ENCODE measurements around the gene SLC4A1. TPM values are rescaled to one million over a fixed set of nuclear protein-coding genes. Genes with fewer than 3 reads are reported as not detected.

Gene SLC4A1
- total RNA-seq, 2 experiments from 2014 or later = not detected

GRCh38 chr17:44210342-44211192, 57.4 kb downstream of the SLC4A1 start:
- DNase-seq (peak; percentile 96), ATAC-seq (peak; percentile 84)
- peak overlapping the region; percentile 79 for H3K4me3 Mint-ChIP-seq
- H3K27me3 Mint-ChIP-seq = no peaks in the 10 kb centered on the region
- peaks cover 73% of the 10 kb centered on the region for H3K36me3 Mint-ChIP-seq (ENCODE audit: low read depth)
- H3K4me1 Mint-ChIP-seq = peaks cover 60% of the 10 kb centered on the region
- intact Hi-C loops (cut with DNase I, micrococcal nuclease) = loop anchor here (1.0 to 10.0 kb wide), 9 partner anchors 8 to 684 kb away; partner anchors contain the start of genes GRN (in 2 of the 2), SLC25A39 (in 2 of the 2) and EFTUD2 (in 1 of the 2)
- no peaks in the 10 kb centered on the region for H3K9me3 Mint-ChIP-seq (ENCODE audit: low read depth)
- H3K27ac Mint-ChIP-seq = peak overlapping the region; percentile 98
- ChIA-PET POLR2A (interaction anchor here (0.8 to 2.0 kb wide), 11 partner anchors 8 to 153 kb away, joined by 3 to 20 read pairs (median 5); partner anchors contain the start of genes FAM171A2, SLC25A39 and TMUB2), CTCF (interaction anchor here (0.6 to 4.6 kb wide), 27 partner anchors 8 to 497 kb away, joined by 3 to 43 read pairs (median 5); partner anchors contain the start of genes ATXN7L3, GRN, SLC25A39 and TMUB2)

GRCh38 chr17:44209786-44210341, 58.1 kb downstream of the SLC4A1 start:
- Mint-ChIP-seq H3K9me3 (ENCODE audit: low read depth) (no peaks in the 10 kb centered on the region), H3K27me3 (no peaks in the 10 kb centered on the region), H3K27ac (peak overlapping the region; percentile 98), H3K36me3 (ENCODE audit: low read depth) (peaks cover 66% of the 10 kb centered on the region), H3K4me3 (peak overlapping the region; percentile 79), H3K4me1 (peaks cover 53% of the 10 kb centered on the region)
- ATAC-seq (peak; percentile 88), DNase-seq (peak; percentile 86)
- intact Hi-C loops (cut with DNase I, micrococcal nuclease) = loop anchor here (1.0 to 10.0 kb wide), 10 partner anchors 8 to 685 kb away; partner anchors contain the start of genes GRN (in 2 of the 2), SLC25A39 (in 2 of the 2), EFTUD2 (in 1 of the 2) and GPATCH8 (in 1 of the 2)
- ChIA-PET POLR2A (interaction anchor here (0.6 to 2.0 kb wide), 12 partner anchors 8 to 154 kb away, joined by 3 to 20 read pairs (median 4); partner anchors contain the start of genes FAM171A2, SLC25A39 and TMUB2), CTCF (interaction anchor here (0.5 to 4.6 kb wide), 34 partner anchors 8 to 655 kb away, joined by 3 to 43 read pairs (median 4); partner anchors contain the start of genes ATXN7L3, GRN, SLC25A39 and TMUB2)

GRCh38 chr17:44207743-44208142, 60.2 kb downstream of the SLC4A1 start:
- H3K27me3 Mint-ChIP-seq = no peaks in the 10 kb centered on the region
- no peak for DNase-seq
- CTCF ChIA-PET = interaction anchor here (4.6 kb wide), 1 partner anchor 124 kb away, joined by 43 read pairs; no protein-coding TSS in a partner anchor
- H3K27ac Mint-ChIP-seq = no peak overlapping the region
- peaks cover 45% of the 10 kb centered on the region for H3K36me3 Mint-ChIP-seq (ENCODE audit: low read depth)
- POLR2A ChIA-PET = no interaction called here
- no peak for ATAC-seq
- H3K9me3 Mint-ChIP-seq (ENCODE audit: low read depth) = no peaks in the 10 kb centered on the region
- intact Hi-C loops (cut with DNase I, micrococcal nuclease) = loop anchor here in 1 of 2 experiments (10.0 kb wide), 1 partner anchor 297 kb away; the partner anchor contains the start of gene GPATCH8
- H3K4me1 Mint-ChIP-seq = peaks cover 54% of the 10 kb centered on the region
- H3K4me3 Mint-ChIP-seq = no peak overlapping the region

- H3K4me3 Mint-ChIP-seq = no peak overlapping the region
- intact Hi-C loops (cut with DNase I, micrococcal nuclease) = loop anchor here in 1 of 2 experiments (10.0 kb wide), 1 partner anchor 297 kb away; the partner anchor contains the start of gene GPATCH8
- ATAC-seq = no peak
- ChIA-PET POLR2A (interaction anchor here (0.6 kb wide), 1 partner anchor 12 kb away, joined by 3 read pairs; the partner anchor contains the start of gene UBTF), CTCF (interaction anchor here (2.0 to 4.6 kb wide), 2 partner anchors 13 to 124 kb away, joined by 6 to 43 read pairs; no protein-coding TSS in a partner anchor)
- no peak for DNase-seq
- no peak overlapping the region for H3K27ac Mint-ChIP-seq
- H3K27me3 Mint-ChIP-seq = no peaks in the 10 kb centered on the region
- H3K36me3 Mint-ChIP-seq (ENCODE audit: low read depth) = peaks cover 44% of the 10 kb centered on the region
- H3K9me3 Mint-ChIP-seq (ENCODE audit: low read depth) = no peaks in the 10 kb centered on the region
- H3K4me1 Mint-ChIP-seq = peaks cover 53% of the 10 kb centered on the region
Observed at GRCh38 chr17:44207319-44207718, 60.6 kb downstream of the SLC4A1 start.

- H3K4me3 Mint-ChIP-seq = no peak overlapping the region
- intact Hi-C loops (cut with DNase I, micrococcal nuclease) = loop anchor here in 1 of 2 experiments (10.0 kb wide), 1 partner anchor 298 kb away; the partner anchor contains the start of gene GPATCH8
- POLR2A ChIA-PET = interaction anchor here (0.6 to 0.7 kb wide), 2 partner anchors 13 to 58 kb away, joined by 3 read pairs; partner anchors contain the start of gene UBTF
- H3K27ac Mint-ChIP-seq = no peak overlapping the region
- peaks cover 41% of the 10 kb centered on the region for H3K36me3 Mint-ChIP-seq (ENCODE audit: low read depth)
- DNase-seq (no peak), ATAC-seq (no peak)
- no peaks in the 10 kb centered on the region for H3K27me3 Mint-ChIP-seq
- peaks cover 53% of the 10 kb centered on the region for H3K4me1 Mint-ChIP-seq
- CTCF ChIA-PET = interaction anchor here (1.0 to 2.0 kb wide), 3 partner anchors 10 to 138 kb away, joined by 3 to 13 read pairs (median 6); partner anchors contain the start of gene GRN
- H3K9me3 Mint-ChIP-seq (ENCODE audit: low read depth) = no peaks in the 10 kb centered on the region
Observed at GRCh38 chr17:44206825-44207155, 61.1 kb downstream of the SLC4A1 start.

- H3K27me3 Mint-ChIP-seq = no peaks in the 10 kb centered on the region
- intact Hi-C loops (cut with DNase I, micrococcal nuclease) = loop anchor here in 1 of 2 experiments (10.0 kb wide), 1 partner anchor 299 kb away; the partner anchor contains the start of gene GPATCH8
- H3K9me3 Mint-ChIP-seq (ENCODE audit: low read depth) = no peaks in the 10 kb centered on the region
- peaks cover 50% of the 10 kb centered on the region for H3K4me1 Mint-ChIP-seq
- peak overlapping the region; percentile 24 for H3K27ac Mint-ChIP-seq
- H3K4me3 Mint-ChIP-seq = no peak overlapping the region
- ChIA-PET CTCF (interaction anchor here (0.6 to 2.0 kb wide), 8 partner anchors 11 to 297 kb away, joined by 3 to 13 read pairs (median 3); partner anchors contain the start of genes GPATCH8 and GRN), POLR2A (interaction anchor here (0.7 kb wide), 2 partner anchors 11 to 57 kb away, joined by 3 read pairs; no protein-coding TSS in a partner anchor)
- peaks cover 38% of the 10 kb centered on the region for H3K36me3 Mint-ChIP-seq (ENCODE audit: low read depth)
- DNase-seq (peak; percentile 43), ATAC-seq (no peak)
Observed at GRCh38 chr17:44205962-44206824, 61.7 kb downstream of the SLC4A1 start.

- no peaks in the 10 kb centered on the region for H3K9me3 Mint-ChIP-seq (ENCODE audit: low read depth)
- intact Hi-C loops (cut with DNase I, micrococcal nuclease) = loop anchor here (5.0 to 10.0 kb wide), 3 partner anchors 123 to 848 kb away; partner anchors contain the start of genes DCAKD (in 1 of the 2) and GPATCH8 (in 1 of the 2)
- DNase-seq (no peak), ATAC-seq (no peak)
- CTCF ChIA-PET = interaction anchor here (0.7 to 3.4 kb wide), 14 partner anchors 12 to 319 kb away, joined by 3 to 28 read pairs (median 4); partner anchors contain the start of gene TMUB2
- H3K27ac Mint-ChIP-seq = peak overlapping the region; percentile 55
- H3K4me1 Mint-ChIP-seq = peaks cover 43% of the 10 kb centered on the region
- POLR2A ChIA-PET = interaction anchor here (0.6 kb wide), 1 partner anchor 944 kb away, joined by 6 read pairs; the partner anchor contains the start of gene HEXIM1
- H3K27me3 Mint-ChIP-seq = no peaks in the 10 kb centered on the region
- peaks cover 28% of the 10 kb centered on the region for H3K36me3 Mint-ChIP-seq (ENCODE audit: low read depth)
- H3K4me3 Mint-ChIP-seq = no peak overlapping the region
Observed at GRCh38 chr17:44204441-44204882, 63.5 kb downstream of the SLC4A1 start.

GRCh38 chr17:44203731-44204440, 64.0 kb downstream of the SLC4A1 start:
- POLR2A ChIA-PET = interaction anchor here (0.6 kb wide), 2 partner anchors 944 to 1209 kb away, joined by 6 to 7 read pairs; partner anchors contain the start of gene HEXIM1
- no peaks in the 10 kb centered on the region for H3K9me3 Mint-ChIP-seq (ENCODE audit: low read depth)
- peak; percentile 73 for DNase-seq
- H3K4me1 Mint-ChIP-seq = peaks cover 38% of the 10 kb centered on the region
- peak overlapping the region; percentile 56 for H3K27ac Mint-ChIP-seq
- CTCF ChIA-PET = interaction anchor here (0.7 to 3.4 kb wide), 19 partner anchors 11 to 319 kb away, joined by 3 to 28 read pairs (median 4); partner anchors contain the start of genes GRN and TMUB2
- no peak for ATAC-seq
- no peak overlapping the region for H3K4me3 Mint-ChIP-seq
- intact Hi-C loops (cut with DNase I, micrococcal nuclease) = loop anchor here (5.0 to 10.0 kb wide), 3 partner anchors 123 to 848 kb away; partner anchors contain the start of genes DCAKD (in 1 of the 2) and GPATCH8 (in 1 of the 2)
- no peaks in the 10 kb centered on the region for H3K27me3 Mint-ChIP-seq
- H3K36me3 Mint-ChIP-seq (ENCODE audit: low read depth) = peaks cover 24% of the 10 kb centered on the region

GRCh38 chr17:44202756-44203155, 65.2 kb downstream of the SLC4A1 start:
- DNase-seq (no peak), ATAC-seq (no peak)
- POLR2A ChIA-PET = interaction anchor here (0.6 kb wide), 2 partner anchors 19 to 309 kb away, joined by 3 read pairs; no protein-coding TSS in a partner anchor
- H3K36me3 Mint-ChIP-seq (ENCODE audit: low read depth) = peaks cover 16% of the 10 kb centered on the region
- peak overlapping the region; percentile 20 for H3K27ac Mint-ChIP-seq
- H3K4me3 Mint-ChIP-seq = no peak overlapping the region
- CTCF ChIA-PET = interaction anchor here (1.9 to 3.4 kb wide), 5 partner anchors 14 to 142 kb away, joined by 7 to 28 read pairs (median 12); partner anchors contain the start of genes GRN and TMUB2
- peaks cover 36% of the 10 kb centered on the region for H3K4me1 Mint-ChIP-seq
- intact Hi-C loops (cut with DNase I, micrococcal nuclease) = loop anchor here (5.0 to 10.0 kb wide), 3 partner anchors 125 to 850 kb away; partner anchors contain the start of genes DCAKD (in 1 of the 2) and GPATCH8 (in 1 of the 2)
- H3K27me3 Mint-ChIP-seq = no peaks in the 10 kb centered on the region
- H3K9me3 Mint-ChIP-seq (ENCODE audit: low read depth) = no peaks in the 10 kb centered on the region

All from activated CD4-positive, alpha-beta T cell treated with anti-CD3 and anti-CD28 coated beads for 36 hours (primary cell).